Gastrocnemius medialis (tissue), 4 donors: ENCODE results near the gene KDM4B. TPM values are rescaled to one million over a fixed set of nuclear protein-coding genes. Genes with fewer than 3 reads are reported as not detected.

ENCODE experiments used
- ATAC-seq, 2 donors: fragments of 150-250 bp; one replicate each; pipeline ENCODE4 v1.9.1; 2016
- DNase-seq, 2 donors: peaks; one replicate each; pipeline ENCODE4 v3.0.0-alpha.2; 2019
- H3K27ac ChIP-seq, 4 donors: fragments of 200-600 bp; sonication (generic); 1 replicate in 1 of 4; 2 replicates in 3 of 4; pipeline ENCODE4 v1.5.1; 2016 to 2018; ENCODE audit warnings: mild to moderate bottlenecking in 2 of 4, moderate library complexity in 1 of 4
- H3K27me3 ChIP-seq, 3 donors: fragments of 200-600 bp; sonication (generic) in 2 of 3; 1 replicate in 1 of 3; 2 replicates in 2 of 3; pipeline versions ENCODE4 v1.5.1 to v1.6.0; 2016 to 2019; ENCODE audit warnings: mild to moderate bottlenecking in 1 of 3, moderate library complexity in 1 of 3
- H3K36me3 ChIP-seq, 2 donors: fragments of 200-600 bp; sonication (generic) in 1 of 2; one replicate each; pipeline ENCODE4 v1.5.1; 2017 to 2018
- H3K4me1 ChIP-seq, 2 donors: fragments of 200-600 bp; sonication (generic) in 1 of 2; one replicate each; pipeline ENCODE4 v1.5.1; 2016 to 2017; ENCODE audit warnings: mild to moderate bottlenecking in 2 of 2
- H3K4me3 ChIP-seq, 4 donors: fragments of 200-600 bp; sonication (generic) in 3 of 4; 1 replicate in 1 of 4; 2 replicates in 3 of 4; pipeline ENCODE4 v1.5.1; 2016 to 2019; ENCODE audit warnings: mild to moderate bottlenecking in 2 of 4
- H3K9me3 ChIP-seq, 3 donors: fragments of 200-600 bp; sonication (generic) in 2 of 3; 1 replicate in 1 of 3; 2 replicates in 2 of 3; pipeline ENCODE4 v1.5.1; 2016 to 2019
- CTCF ChIP-seq, 5 experiments: fragments of 450-650 bp in 3 of 5; fragments of 200-600 bp in 2 of 5; sonication (generic) in 2 of 5; IDR thresholded peaks in 4 of 5; conservative IDR thresholded peaks in 1 of 5; 1 replicate in 4 of 5; 2 replicates in 1 of 5; pipeline ENCODE4 v1.5.1; 2016 to 2019; ENCODE audit warnings: antibody characterized with exemption in 5 of 5, mild to moderate bottlenecking in 3 of 5, moderate library complexity in 3 of 5
- POLR2A ChIP-seq, 2 donors: fragments of 450-650 bp; IDR thresholded peaks; one replicate each; pipeline ENCODE4 v1.6.1; 2017; ENCODE audit warnings: antibody characterized with exemption in 2 of 2, mild to moderate bottlenecking in 2 of 2, moderate library complexity in 2 of 2
- in situ Hi-C, 4 donors: fragments of 200-750 bp; cut with MboI; loops; one replicate each; pipeline versions ENCODE4 v1.15.0 to v1.8.0; 2017; ENCODE audit warnings: low sequenced_read_pairs in 4 of 4
- intact Hi-C: fragments of 100-400 bp; cut with DNase I; formaldehyde crosslinking; loops from one replicate; pipeline ENCODE4 v1.15.1; 2023; ENCODE audit warnings: low total_unique reads
- total RNA-seq, 4 donors: library from RNA; depleted of rRNA; stranded (reverse); fragments of >200 nt; gene quantifications; one replicate each; pipeline versions ENCODE4 v1.1.0 to v1.2.3, GENCODE V29; 2016

KDM4B gene
- total RNA-seq, 4 donors from 2014 or later: 40.9 to 61.4 (median 46.4) TPM

GRCh38 chr19:5133986-5134595 lies 165.2 kb downstream of the KDM4B start:
- Histone ChIP-seq H3K36me3 (peaks cover 3 to 70% of the 10 kb centered on the region in 2 donors), H3K4me3 (no peak overlapping the region), H3K27me3 (no peaks in the 10 kb centered on the region), H3K9me3 (no peaks in the 10 kb centered on the region), H3K27ac (peak overlapping the region in 1 of 4 donors; percentile 42), H3K4me1 (peaks cover 0 to 3% of the 10 kb centered on the region in 2 donors)
- no peak for ATAC-seq
- TF ChIP-seq POLR2A (IDR thresholded peaks at IDR 0.05): no peak
- TF ChIP-seq CTCF (IDR thresholded peaks at IDR 0.05 in 4 of 5, conservative IDR thresholded peaks at IDR 0.05 in 1 of 5): no peak
- in situ Hi-C loops: no loop called here
- no peak for DNase-seq
- intact Hi-C loops: no loop called here

GRCh38 chr19:5134691-5135090 lies 165.8 kb downstream of the KDM4B start:
- TF ChIP-seq POLR2A (IDR thresholded peaks at IDR 0.05): no peak
- no peak for TF ChIP-seq CTCF (IDR thresholded peaks at IDR 0.05 in 4 of 5, conservative IDR thresholded peaks at IDR 0.05 in 1 of 5)

GRCh38 chr19:5136073-5136855 lies 167.4 kb downstream of the KDM4B start:
- H3K4me3 ChIP-seq: no peak overlapping the region
- ATAC-seq: no peak
- no peaks in the 10 kb centered on the region for H3K4me1 ChIP-seq
- no peaks in the 10 kb centered on the region for H3K27me3 ChIP-seq
- H3K36me3 ChIP-seq: peaks cover 3 to 77% of the 10 kb centered on the region in 2 donors
- H3K9me3 ChIP-seq: no peaks in the 10 kb centered on the region
- in situ Hi-C loops: no loop called here
- intact Hi-C loops: no loop called here
- no peak for DNase-seq
- no peak overlapping the region for H3K27ac ChIP-seq
- TF ChIP-seq CTCF (IDR thresholded peaks at IDR 0.05 in 4 of 5, conservative IDR thresholded peaks at IDR 0.05 in 1 of 5) (no peak), POLR2A (IDR thresholded peaks at IDR 0.05) (no peak)

More at GRCh38 chr19:5134691-5135090, 165.8 kb downstream of the KDM4B start:
- H3K36me3 ChIP-seq: peaks cover 3 to 76% of the 10 kb centered on the region in 2 donors
- no peak for DNase-seq
- H3K9me3 ChIP-seq: no peaks in the 10 kb centered on the region
- intact Hi-C loops (no loop called here), in situ Hi-C loops (no loop called here)
- ATAC-seq: peak in 1 of 2 donors; percentile 17
- no peak overlapping the region for H3K4me3 ChIP-seq
- no peaks in the 10 kb centered on the region for H3K27me3 ChIP-seq
- peak overlapping the region in 1 of 4 donors; percentile 42 for H3K27ac ChIP-seq
- H3K4me1 ChIP-seq: no peaks in the 10 kb centered on the region

GRCh38 chr19:5137114-5137513 lies 168.2 kb downstream of the KDM4B start:
- Histone ChIP-seq H3K36me3 (peaks cover 1 to 72% of the 10 kb centered on the region in 2 donors), H3K4me1 (no peaks in the 10 kb centered on the region), H3K4me3 (no peak overlapping the region), H3K9me3 (no peaks in the 10 kb centered on the region), H3K27me3 (no peaks in the 10 kb centered on the region), H3K27ac (no peak overlapping the region)
- in situ Hi-C loops (no loop called here), intact Hi-C loops (no loop called here)
- no peak for TF ChIP-seq CTCF (IDR thresholded peaks at IDR 0.05 in 4 of 5, conservative IDR thresholded peaks at IDR 0.05 in 1 of 5)
- no peak for TF ChIP-seq POLR2A (IDR thresholded peaks at IDR 0.05)
- no peak for ATAC-seq
- no peak for DNase-seq
